ENCODE data around the gene PALLD.

The PALLD gene

GRCh38 chr4:168835880-168836454 lies 339.1 kb downstream of the PALLD start:
- no peak for DNase-seq

GRCh38 chr4:168836490-168836889 lies 339.6 kb downstream of the PALLD start:
- no peak for DNase-seq

- no peak for DNase-seq
These were observed 341.1 kb downstream of the PALLD start for GRCh38 chr4:168837922-168838321.

- DNase-seq = no peak
These were observed 343.0 kb downstream of the PALLD start for GRCh38 chr4:168839758-168840391.

GRCh38 chr4:168840392-168840763 lies 343.5 kb downstream of the PALLD start:
- no peak for DNase-seq

- no peak for DNase-seq
These were observed 344.3 kb downstream of the PALLD start for GRCh38 chr4:168841000-168841671.

- no peak for DNase-seq
These were observed 344.8 kb downstream of the PALLD start for GRCh38 chr4:168841672-168842019.

- no peak for DNase-seq
These were observed 345.3 kb downstream of the PALLD start for GRCh38 chr4:168842186-168842585.

GRCh38 chr4:168843635-168844034 lies 346.8 kb downstream of the PALLD start:
- no peak for DNase-seq

- DNase-seq = no peak
These were observed 347.6 kb downstream of the PALLD start for GRCh38 chr4:168844353-168845049.

- DNase-seq = no peak
These were observed 349.0 kb downstream of the PALLD start for GRCh38 chr4:168845897-168846296.

GRCh38 chr4:168846414-168846813 lies 349.6 kb downstream of the PALLD start:
- DNase-seq = no peak

GRCh38 chr4:168847771-168848502 lies 351.1 kb downstream of the PALLD start:
- peak; percentile 43 to 49 for DNase-seq

GRCh38 chr4:168849030-168849675 lies 352.3 kb downstream of the PALLD start:
- no peak for DNase-seq

GRCh38 chr4:168849997-168850396 lies 353.1 kb downstream of the PALLD start:
- no peak for DNase-seq

- DNase-seq = no peak
These were observed 355.5 kb downstream of the PALLD start for GRCh38 chr4:168852387-168852786.

GRCh38 chr4:168852933-168853713 lies 356.3 kb downstream of the PALLD start:
- DNase-seq = no peak

- DNase-seq = peak; percentile 86 to 88
These were observed 356.9 kb downstream of the PALLD start for GRCh38 chr4:168853770-168854169.

GRCh38 chr4:168854350-168854921 lies 357.6 kb downstream of the PALLD start:
- DNase-seq = no peak

GRCh38 chr4:168856312-168856711 lies 359.5 kb downstream of the PALLD start:
- DNase-seq = no peak

GRCh38 chr4:168857009-168857408 lies 360.2 kb downstream of the PALLD start:
- DNase-seq = no peak
